ENCODE results near the gene NME3.

Gene NME3

DNA sequence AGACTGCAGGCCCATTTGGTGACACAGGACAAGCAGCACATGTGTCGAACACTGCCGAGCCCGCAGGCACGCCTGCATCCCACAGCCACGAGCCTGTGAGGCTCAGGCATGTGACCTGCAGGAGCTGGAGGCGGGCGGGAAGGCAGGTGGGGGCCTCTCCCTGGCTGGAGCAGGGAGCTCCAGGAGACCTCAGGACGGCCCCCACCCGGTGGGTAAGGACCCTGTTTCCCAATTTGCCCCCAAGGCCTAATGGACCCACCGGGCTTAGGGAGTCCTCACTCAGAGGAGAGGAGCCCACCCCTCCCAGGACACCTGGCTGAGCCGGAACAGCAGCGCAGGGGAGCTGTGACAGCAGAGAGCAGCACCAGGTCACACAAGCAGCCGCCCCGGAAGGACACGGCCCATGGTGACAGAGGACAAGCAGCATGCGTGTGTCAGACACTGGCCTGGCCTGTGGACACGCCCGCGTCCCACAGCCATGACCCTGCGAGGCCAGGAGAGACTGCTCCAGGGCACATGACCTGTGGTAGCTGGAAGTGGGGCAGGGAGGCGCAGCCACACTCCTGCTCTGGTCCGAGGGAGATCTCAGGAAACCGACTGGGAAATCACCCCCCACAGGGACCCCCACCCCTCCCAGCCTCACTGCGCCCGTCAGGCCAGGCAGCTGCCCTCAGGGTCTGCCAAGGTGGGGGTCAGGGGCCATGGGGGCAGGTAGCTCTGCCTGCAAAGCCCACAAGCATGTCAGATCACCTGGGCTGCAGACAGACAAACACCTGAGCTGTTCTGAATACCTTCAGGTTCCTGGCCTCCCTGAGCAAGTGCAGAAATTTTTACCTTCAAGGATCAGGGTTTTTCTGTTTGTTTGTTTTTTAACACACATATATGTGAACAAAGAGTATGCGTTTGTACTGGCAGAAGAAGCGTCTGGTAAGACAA lies 8.7 kb upstream of the NME3 start:
- DNase-seq, result no peak

DNA sequence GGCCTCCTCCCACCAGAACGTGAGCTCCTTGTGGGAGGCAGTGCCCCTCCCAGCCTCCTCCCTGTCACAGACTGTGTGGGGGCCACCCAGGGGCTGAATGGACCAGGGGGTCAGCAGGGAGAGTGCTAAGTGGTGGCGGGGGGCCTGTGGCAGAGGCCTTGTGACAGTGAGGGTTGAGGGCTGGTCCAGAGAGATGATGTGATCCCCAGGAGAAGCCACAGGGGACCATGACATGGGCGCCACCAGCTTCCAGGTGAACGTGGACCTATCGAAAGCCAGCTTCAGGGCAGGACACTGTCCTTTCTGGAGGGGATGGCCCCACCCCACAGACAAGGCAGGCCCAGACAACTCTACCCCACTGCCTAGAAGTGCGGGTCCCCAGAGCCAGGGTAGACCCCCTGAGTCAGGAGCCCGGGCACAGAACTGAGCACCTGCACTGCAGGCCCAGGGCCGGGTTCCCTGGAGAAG lies 7.9 kb upstream of the NME3 start:
- DNase-seq, result no peak

DNA sequence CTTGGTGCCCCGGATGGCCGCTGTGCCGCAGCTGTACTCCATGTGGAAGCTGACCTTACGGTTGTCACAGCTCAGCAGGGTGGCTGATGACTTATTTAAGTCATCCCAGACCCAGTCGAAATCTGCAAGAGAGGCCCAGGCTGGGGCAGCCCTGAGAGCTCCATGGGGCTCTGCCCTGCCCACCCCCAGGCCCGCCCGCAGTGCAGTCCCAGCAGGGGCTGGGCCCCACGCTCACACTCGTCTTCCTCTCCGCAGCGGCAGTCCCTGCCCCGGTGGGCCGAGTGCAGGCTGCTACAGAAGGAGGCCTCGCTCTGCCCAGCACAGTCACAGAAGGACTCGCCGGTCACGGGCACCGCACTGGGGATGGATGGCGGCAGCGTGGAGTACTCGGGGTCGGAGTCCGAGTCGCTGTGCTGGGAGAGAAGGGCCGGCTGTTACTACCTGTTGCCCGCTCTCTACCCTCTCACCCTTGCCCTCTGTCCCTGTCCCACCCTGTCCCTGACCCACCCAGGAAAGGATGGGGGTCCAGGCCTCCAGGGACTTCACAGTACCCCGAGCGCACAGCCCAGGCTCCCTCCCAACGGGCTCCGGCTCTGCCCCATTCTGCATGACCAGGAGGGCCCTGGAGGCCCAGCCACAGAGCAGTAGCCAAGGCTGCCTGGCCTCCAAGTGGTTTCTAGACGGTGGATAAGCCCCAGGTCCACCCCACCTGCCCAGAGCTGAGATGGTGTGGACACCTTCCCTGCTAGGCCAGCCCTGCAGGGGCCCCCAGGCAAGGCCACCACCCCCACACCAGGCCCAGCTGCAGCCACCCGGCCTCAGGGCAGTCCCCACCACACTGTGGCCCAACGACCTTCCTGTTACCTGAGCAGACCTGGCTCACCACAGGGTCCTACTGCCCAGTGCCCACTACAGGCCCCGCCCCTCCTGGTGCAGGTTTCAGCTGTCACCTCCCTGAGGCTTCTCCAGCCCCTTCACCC lies 7.1 kb upstream of the NME3 start:
- DNase-seq, result no peak

DNA sequence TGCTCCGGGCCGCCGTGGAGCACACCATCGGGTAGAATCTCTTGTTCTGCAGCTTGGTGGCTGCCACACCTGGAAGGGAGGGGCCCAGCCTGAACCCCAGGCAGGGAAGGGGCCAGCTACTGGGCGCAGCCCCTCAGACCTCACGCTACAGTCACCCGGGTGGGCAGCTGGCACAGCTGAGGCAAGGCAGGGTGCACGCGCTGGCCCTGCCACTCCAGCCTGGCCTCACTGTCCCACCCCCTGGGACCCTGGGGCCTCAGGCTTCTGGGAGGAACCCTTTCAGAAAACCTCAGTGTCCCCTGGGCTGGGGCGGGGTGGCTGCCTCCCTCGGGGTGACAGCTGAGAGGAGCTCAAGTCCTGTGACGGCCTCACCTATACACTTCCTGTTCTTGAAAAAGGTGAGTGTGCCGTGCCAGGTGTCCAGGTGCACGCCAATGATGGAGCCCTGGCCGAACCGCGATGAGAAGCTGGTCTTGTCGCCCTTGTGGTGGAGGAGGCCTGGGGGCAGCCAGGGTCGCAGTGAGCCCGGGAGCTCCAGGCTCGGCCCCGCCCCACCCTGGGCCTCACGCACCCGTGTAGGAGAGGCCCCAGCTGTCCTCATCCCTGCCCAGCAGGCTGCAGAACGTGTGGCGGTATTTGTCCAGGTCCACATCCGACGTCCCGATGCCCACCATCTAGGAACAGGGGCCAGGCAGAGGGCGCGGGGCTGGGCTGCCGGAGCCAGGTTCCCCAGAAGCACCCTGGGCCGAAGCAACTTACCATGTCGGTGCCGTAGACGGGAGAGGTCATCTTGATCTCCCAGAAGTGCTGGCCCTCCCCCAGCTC lies 6.2 kb upstream of the NME3 start:
- DNase-seq, result no peak

DNA sequence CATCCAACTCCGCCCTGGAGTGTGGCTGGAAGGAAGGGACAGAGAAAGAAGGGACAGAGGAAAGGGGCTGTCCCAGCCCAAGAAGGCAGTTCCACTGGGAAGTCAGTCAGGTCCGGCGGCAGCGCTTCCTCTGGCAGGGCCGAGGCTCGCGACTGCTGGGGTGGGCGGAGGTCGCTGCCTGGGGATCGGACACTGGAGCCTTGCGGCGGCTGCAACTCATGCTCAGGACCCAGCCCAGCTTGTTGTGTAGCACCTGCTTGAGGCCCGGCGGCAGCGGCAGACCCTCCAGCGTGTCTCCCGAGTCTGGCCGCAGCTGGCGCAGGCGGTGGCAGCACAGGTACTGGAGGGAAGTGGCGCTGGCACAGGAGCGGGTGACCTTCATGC lies 5.6 kb upstream of the NME3 start:
- DNase-seq, result no peak

DNA sequence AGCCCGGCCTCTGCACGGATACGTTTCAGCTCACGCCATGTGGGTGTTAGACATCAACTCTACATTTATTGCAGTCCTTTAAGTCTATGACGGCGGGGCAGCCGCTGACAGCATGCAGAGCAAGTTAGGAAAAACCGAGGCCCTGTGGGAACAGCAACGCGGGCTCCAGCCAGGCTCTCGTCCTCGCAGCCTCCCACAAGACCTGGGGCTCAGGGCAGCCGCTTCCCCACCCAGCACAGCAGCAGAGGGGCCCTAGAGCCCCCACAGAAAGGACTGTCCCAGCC lies 5.3 kb upstream of the NME3 start:
- DNase-seq, result no peak

DNA sequence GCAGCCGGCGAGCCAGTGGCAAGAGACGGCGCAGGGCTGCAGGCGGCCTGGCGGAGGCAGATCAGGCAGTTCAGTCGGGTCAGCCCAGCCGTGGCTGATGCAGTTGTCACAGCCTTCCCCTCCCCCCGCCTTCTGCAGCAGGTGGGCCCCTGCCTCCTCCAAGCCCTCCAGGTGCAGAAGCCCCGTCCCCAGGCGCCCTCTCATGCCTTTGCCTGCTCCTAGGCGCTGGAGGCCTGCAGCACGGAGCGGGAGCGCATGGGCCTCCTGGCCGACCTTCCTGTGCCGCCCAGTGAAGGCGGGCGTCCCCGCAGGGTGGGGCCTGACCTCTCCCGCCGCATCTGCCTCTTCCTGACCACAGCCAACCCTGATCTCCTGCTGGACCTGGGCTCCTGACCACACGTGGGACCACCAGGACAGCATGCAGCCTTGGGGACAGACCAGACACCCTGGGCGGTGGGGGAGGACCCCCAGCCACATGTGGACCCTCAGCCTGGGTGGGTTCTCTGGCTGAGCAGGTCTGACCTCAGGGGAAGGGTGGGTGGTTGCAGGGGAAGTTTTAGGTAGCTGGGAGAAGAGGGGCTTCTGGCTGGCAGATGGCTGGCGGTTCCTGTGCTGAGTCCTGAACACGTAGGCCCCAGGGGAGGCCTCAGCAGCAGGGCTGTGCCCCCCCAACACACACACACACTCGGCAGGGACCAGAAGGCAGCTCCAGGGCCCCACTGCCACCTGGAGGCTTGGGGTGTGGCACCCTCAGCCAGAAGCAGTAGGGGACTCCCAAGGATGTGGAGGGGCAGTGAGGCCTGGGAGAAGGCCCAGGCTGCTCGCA lies 4.7 kb upstream of the NME3 start:
- no peak for DNase-seq

DNA sequence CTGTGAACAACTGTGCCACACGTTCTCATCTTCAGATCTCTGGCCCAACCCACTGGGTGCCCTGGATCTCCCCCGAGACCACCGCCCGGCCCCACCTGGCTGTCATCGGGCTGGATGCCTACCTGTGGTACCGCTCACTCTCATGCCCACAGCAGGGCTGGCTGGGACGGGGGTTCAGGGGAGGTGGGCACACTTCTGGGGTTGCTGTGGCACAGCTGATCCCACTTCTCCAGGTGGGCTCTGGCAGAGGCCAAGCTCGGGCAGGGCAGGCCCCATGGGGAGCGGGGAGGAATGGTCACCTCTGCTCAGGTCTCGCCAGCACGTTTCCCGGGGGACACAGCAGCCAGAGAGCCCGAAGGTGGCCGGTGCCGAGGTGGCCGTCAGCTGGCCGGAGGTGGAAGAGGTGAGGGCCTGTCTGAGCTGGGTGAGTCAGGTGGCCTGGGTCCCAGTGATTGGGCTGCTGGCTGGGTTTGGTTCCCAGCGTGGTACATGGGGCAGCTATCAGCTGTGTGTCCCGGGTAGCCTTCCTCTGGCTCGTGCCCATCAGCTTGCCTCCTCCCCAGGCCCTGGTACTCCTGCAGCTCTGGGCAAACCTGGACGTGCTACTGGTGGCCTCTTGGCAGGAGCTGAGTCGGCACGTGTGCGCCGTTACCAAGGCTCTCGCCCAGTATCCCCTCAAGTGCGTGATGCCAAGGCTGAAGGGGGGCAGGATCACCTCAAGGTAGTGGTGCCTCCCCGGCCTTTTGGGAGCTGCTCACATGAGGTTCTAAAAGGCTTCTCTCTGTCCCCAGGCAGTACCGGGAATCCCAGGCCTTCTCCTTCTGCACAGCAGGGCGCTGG lies 3.9 kb upstream of the NME3 start:
- DNase-seq, result no peak

DNA sequence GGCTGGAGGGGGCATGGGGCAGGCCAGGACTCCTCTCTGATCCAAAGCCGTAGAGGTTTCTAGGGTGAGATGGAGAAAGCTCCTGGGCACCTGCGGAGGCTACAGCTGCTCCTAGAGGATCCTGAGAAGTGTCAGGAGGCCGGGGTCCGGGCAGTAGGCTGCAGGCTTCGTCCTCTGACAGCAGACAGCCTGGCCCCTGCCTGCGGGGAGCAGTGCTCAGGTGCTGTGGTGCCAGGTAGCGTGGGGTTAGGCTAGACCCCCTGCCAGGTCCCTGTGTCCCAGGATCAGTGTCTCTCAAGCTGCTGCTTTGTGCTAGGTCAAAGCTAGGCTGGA lies 3.1 kb upstream of the NME3 start:
- no peak for DNase-seq

DNA sequence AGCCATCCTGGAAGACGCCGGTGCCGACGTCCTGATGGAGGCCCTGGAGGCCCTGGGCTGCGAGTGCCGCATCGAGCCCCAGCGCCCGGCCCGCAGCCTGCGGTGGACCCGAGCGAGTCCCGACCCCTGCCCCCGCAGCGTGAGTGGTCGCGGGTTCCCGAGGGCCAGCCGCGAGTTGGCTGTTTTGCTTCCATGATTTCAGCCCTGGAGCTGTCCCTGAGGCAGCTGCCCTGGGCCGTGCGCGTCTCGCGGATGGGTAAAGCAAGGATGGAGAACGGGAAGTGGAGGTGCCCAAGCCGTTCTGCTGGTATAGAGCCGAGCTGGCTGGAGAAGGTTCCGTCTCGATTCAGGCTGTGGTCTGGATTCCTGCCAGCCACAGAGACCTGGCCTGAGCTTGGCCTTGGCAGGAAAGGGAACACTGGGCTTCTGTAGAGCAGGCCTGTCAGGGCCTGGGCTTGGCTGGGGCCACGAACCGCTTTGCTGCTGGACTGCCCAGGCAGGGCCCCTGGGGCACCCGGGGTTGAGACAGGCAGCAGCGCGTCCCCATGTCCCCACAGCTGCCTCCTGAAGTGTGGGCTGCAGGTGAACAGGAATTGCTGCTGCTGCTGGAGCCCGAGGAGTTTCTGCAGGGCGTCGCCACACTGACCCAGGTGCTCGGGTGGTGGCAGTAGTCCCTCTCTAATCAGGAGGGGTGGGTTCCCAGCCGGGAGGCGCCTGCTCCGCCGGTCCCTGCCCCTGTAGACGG lies 2.5 kb upstream of the NME3 start:
- DNase-seq, result peak; percentile 40

DNA sequence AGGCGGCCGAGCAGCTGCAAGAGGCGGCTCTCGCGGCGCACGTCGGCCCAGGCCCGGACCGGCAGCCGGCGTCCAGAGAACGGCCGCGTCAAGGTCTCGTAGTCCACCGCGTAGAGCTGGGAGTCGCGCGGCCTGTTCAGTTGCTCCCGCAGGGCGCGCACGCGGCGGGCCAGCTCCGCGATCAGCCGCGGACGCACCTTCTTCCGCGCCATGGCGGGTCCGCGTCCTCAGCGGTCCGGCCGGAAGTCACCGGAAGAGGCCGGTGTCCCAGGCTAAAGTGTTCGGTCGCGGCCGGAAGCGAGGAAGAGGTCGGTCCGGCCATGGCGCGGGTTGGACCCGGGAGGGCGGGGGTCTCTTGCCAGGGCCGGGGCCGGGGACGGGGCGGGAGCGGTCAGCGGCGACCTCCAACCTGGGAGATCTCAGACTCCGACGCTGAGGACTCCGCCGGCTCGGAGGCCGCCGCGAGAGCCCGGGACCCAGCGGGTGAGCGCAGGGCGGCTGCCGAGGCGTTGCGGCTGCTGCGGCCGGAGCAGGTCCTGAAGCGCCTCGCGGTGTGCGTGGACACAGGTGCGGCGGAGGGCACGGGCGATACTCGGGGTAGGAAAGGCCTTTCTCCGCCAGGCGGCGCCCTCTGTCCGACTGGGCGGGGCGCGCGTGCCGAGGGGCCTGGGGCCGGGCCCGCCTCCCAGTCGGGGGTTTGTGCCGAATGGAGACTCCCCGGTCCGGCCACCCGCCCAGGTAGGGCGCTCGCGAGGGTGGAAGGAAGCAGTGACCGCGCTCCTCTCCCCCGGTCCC lies 1.8 kb upstream of the NME3 start, which contains the start of gene MRPS34:
MRPS34 (minus strand) TSS at position 227 of the 795 bp plus-strand sequence; CDS start at position 212, 15 bp downstream.
- peak; percentile 71 for DNase-seq

DNA sequence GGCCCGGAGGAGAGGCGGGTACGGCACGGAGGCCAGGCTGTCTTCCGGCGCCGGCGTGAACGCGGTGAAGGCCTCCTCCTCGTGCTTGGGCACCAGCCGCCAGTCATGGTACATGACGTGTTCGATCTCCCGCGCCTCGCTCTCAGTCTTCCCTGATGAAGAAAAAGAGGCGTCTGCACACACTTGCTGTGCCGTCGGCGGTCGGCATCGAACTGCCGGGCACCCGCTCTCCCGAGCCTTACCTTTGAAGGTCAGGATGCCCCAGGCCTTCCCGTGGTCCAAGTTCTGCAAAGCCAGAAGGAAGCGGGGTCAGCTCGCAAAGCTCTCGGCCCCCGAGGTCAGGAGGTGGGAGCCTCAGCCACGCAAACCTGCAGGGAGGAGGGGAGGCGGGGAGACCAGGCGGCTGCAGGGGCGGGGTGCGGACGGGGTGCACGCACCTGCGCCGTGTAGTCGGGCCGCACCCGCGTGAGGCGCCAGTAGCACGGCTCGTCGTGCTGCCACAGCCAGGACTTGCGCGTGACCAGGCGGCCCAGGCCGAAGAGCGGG lies 1.1 kb upstream of the NME3 start, which contains the start of gene EME2:
EME2 (plus strand) TSS at position 449 of the 546 bp plus-strand sequence. CDS start 418 bp downstream, outside the sequence.
- no peak for DNase-seq

DNA sequence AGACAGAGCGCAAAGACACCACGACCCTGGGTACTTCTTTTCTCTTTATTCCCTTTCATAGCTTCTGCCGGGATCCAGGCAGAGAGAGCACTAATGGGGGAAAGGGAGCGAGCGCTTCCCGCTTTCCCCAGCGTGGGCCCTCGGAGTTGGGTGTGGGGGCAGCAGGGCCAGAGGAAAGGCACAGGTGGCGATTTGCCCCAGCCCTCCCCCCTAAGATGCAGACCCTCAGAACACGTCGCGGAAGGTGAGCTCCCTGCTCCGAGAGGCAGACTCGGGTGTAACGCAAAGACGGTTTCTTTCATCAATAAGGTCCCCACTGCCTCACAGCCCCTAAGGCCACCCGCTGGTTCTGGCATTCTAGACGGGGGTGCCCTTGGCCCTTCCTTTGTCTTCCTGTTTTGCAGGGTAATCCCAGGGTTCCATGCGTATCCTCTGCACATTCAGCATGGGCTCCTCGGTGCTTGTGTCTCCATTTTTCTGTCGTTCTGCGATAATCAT lies 570 bp upstream of the NME3 start:
- DNase-seq, result no peak

DNA sequence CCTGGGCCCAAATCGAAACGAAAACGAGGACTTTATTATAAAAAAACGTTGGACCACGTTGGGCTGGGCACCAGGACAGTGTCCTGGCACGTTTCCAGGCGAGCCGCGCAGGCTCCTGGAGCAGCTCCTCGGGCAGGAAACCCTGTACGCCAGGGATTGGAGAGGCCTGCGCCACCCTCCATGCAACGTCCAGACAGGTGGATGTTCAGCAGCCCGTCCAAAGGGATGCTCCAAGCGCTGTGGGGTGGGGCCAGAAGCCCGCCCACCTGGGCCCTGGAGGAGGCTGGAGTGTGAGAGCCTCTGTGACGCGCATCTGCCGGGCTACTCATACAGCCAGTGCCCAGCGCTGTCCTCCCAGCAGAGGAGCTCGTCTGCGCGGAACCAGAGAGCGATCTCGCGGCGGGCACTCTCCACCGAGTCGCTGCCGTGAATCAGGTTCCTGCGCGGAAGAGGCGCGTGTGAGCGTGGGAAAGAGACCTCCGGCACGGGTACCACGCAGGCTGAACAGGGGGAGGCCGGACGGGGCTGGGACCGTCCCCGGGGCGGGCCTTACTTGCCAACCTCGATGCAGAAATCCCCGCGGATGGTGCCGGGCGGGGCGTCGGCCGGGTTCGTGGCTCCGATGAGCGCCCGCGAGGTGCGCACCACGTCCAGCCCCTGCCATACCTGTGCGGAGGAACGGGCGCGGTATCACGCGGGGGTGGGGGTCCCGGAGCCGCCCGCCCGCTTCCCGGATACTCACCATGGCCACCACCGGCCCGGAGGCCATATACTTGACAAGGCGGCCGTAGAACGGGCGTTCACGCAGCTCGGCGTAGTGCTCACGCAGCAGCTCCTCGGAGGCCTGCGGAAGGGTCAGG lies 785 bp downstream of the NME3 start:
- DNase-seq, result peak; percentile 35

DNA sequence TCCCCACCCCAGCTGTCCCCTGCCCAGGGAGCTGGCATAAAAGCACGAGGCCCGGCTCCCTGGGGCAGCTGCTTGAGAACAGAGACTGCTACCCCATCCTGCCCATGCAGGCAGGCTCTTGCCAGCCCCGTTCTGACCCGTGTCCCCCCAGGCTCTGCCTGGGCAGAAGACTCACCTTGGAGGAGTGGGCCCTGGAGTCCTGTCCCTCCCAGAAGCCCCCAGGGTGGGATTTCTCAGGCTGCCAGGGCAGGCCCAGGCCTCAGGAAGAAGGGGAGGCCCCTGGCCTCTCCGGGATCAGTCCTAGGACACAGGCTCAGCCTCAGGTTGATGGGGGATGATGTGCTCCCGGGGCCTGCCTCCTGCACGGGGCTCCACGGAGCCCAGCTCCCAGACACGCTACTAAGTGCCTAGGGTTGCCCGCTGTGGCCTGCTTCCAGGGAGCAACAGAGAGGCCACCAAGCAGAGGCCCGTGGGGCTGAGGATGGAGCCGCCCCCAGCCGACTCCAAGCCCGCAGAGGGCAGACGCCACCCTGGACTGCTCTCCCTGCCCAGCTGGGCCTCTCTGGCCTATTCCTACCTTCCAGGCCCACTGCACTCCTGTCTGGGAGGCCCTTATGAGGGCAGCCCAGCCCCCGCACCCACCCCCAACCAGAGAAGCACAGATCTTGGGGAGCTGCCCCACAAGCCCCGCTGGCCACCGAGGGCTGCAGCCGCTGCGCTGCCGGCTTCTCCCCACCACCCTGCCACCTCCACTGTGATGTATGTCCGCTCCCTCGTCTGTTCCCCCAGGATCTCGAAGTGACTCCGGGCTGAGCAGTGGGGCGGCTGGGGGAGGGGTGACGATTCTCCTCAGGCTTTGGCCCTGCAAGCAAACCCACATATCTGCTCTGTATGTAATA lies 1.7 kb downstream of the NME3 start:
- no peak for DNase-seq

DNA sequence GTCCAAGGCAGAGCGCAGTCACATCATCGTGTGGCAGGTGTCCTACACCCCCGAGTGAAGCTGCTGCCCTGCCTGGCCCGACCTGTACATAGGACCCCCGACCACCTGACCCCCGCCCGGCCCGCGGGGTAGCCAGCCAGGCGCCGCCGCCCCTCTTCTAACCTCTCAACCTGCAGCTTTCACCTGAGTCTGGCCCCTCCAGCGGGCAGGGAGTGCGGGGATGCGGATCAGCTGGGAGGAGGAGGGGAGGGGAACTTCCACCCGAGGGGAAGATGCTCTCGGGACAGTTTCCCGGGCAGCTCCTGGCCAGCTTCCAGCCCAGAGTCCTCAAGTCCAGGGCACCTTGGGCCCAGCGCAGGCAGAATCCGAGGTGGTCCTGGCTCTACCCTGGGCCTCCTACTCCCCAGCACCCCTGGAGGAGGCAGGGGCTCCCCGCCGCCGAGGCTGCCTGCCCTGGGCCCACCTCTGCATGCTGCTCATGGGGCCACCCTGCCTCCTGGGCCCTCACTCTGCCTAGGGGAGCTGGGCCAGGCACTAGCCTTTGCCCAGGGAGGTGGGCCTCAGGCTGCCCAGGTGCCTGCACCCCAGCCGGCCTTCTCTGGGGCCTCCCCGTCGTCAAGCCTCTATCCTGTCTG lies 2.5 kb downstream of the NME3 start:
- no peak for DNase-seq
